HG03045 (cell line): ENCODE data around the gene DNAH14.
"Not testable (repeated sequence)": the region's sequence is repeated elsewhere in the genome, so short reads cannot be mapped to it uniquely, and the experiment has no call there.

Source experiments
- ATAC-seq: cut with Tn5 transposase; IDR thresholded peaks from one replicate; pipeline ENCODE4 v1.9.1; 2021; ENCODE audit warnings: mild to moderate bottlenecking, moderate library complexity; ENCODE audit not compliant: unreplicated experiment

Gene DNAH14

GRCh38 chr1:225335098-225335778, 405.8 kb downstream of the DNAH14 start:
- ATAC-seq = not testable (repeated sequence)

DNA sequence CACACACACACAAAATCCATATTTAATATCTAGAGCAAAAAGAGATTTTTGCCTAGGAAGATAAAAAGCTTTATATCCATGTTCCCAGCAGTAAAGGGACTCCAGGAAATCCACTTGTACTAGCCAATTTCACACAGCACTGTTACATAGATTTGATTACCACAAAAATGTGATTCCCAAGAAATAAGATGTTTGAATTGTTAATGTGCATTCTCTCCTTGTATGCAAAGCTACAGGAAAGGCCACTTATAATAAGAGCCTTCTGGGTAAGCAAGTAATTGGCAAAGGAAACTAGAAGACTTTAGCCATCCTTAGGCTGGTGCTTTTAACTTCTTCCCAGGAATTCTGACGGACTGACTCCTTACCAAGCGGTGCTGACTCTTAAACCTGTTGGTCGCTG, 409.1 kb downstream of the DNAH14 start:
- no peak for ATAC-seq

DNA sequence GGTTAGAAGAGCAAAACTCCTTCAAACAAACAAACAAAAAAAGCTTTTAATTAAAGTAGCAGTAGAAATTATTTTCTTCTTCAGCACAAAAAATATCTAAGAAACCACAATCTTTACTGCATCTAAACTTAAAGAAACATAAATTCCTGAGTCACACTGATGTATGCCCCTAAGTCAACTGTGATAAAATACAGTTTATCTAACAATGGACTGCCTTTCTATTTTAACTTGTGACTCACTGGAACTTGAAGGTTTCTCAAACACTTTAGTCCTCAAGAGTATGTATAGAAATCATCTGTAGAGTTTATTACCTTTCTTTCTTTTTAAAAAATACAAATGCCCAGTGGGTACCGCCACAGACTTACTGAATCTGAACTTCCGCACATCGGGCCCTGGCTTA, 412.2 kb downstream of the DNAH14 start:
- ATAC-seq = no peak

- no peak for ATAC-seq
Observed at GRCh38 chr1:225342695-225343094, 413.2 kb downstream of the DNAH14 start.

DNA sequence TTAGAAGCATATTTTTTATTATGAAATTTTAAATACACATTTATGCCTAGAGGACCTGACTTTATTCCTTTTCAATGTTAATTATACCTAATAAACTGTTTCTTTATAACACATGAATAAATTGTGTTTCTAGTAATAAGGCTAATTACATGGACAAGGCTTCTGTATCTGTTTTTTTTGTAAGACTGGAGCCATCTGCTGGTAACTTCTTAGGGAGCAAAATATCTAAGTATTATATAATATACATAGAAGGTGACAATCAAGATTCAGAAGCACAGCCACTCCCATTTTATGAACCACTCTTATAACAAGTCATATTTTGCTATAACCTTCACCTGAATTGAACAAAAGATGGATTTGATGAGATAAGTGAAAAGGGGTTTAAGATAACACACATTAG, 414.1 kb downstream of the DNAH14 start:
- ATAC-seq = no peak

GRCh38 chr1:225347123-225347683, 417.7 kb downstream of the DNAH14 start:
- no peak for ATAC-seq

DNA sequence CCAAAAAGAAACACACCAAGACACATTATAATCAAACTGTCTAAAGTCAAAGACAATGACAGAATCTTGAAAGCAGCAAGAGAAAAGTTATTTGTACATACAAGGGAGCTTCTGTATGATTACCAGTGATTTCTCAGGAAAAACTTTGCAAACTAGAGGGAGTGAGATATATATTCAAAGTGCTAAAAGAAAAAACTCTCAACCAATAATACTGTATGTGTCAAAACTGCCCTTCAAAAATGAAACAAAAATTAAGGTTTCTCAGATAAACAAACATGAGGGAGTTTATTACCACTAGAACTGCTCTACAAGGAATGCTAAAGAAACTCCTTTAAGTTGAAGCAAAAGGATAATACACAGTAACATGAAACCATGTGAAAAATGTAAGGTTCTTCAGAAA, 418.9 kb downstream of the DNAH14 start:
- ATAC-seq = no peak

DNA sequence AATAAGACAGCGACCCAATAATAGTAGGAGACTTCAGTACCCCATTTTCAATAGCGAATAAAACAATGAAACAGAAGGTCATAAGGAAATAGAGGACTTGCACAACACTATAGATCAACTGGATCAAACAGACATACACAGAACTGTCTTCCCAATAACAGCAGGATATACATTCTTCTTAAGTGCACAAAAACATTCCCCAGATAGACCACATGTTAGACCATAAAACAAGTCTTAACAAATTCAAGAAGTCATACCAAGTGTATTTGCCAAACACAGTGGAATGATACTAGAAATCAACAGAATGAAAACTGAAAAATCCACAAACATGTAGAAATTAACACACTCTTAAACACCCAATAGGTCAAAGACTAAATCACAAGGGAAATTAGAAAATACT, 420.4 kb downstream of the DNAH14 start:
- no peak for ATAC-seq

GRCh38 chr1:225350872-225351271, 421.4 kb downstream of the DNAH14 start:
- no peak for ATAC-seq

- ATAC-seq = no peak
Observed at GRCh38 chr1:225354906-225355305, 425.4 kb downstream of the DNAH14 start.

- ATAC-seq = no peak
Observed at GRCh38 chr1:225355863-225356262, 426.4 kb downstream of the DNAH14 start.

DNA sequence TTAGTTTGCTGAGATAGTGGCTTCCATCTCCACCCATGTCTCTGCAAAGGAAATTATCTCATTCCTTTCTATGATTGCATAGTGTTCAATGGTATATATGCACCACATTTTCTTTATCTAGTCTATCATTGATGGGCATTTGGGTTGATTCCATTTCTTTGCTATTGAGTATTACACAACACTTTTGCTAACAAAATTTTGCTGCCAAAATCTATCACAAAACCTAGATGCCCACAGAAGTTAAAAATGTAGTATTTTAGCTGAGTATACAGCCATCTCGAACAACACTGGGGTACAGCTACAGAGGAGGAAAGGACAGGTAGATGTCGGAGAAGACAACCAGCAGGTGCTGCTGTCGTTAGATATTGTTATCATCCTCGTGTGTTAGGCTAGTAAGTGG, 430.6 kb downstream of the DNAH14 start:
- ATAC-seq = no peak

DNA sequence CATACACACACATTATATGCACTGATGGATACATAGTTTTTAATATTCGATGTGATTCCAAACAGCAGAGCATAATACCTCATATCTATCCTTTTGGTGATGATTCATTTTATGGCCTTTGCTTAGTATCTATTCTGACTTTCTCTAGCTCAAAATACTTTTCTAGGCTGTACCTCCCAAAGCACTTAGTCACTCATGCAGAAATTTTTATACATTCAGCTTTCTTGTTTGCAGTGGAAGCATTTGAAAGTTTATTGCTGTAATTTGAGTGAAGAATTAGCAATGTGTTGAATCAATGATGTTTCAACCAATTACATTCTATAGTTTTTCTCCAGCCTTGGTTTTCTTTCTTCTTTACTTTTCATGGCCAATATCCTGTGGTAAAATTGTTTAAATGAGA, 431.7 kb downstream of the DNAH14 start:
- ATAC-seq = no peak

DNA sequence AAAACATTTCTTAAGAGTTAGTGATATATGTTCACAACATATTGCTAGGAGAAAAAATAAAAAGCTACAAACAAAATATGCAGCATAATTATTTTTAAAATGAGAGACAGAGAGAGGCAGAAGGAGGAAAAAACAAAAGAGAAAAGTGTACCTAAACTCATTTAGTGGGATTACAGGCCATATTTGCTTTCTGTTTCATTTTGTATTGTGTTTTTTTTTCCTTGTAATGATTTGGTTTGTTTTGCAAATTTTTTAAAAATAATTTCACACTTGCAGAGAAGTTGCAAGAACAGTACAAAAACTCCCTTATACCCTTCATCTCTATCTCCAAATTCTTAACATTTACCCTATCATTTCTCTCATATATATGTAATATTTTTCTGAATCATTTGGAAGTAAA, 433.3 kb downstream of the DNAH14 start:
- no peak for ATAC-seq

- no peak for ATAC-seq
Observed at GRCh38 chr1:225364439-225364838, 435.0 kb downstream of the DNAH14 start.

DNA sequence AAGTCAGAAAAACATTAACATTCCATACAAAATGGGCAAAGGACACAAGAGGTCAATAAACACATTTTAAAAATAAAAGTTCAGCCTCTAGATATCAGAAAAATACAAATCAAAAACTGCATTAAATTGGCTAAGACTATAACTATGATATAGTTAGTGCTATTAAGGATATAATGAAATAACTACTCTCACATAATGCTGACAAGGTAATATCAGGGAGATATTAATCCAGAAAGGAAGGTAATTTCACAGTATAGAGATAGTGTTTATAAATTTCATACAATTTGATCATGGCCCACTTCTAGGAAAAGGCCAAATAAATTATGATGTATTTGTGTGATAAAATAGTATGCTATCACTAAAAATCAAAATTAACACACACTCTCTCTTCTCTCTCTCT, 436.5 kb downstream of the DNAH14 start:
- no peak for ATAC-seq

DNA sequence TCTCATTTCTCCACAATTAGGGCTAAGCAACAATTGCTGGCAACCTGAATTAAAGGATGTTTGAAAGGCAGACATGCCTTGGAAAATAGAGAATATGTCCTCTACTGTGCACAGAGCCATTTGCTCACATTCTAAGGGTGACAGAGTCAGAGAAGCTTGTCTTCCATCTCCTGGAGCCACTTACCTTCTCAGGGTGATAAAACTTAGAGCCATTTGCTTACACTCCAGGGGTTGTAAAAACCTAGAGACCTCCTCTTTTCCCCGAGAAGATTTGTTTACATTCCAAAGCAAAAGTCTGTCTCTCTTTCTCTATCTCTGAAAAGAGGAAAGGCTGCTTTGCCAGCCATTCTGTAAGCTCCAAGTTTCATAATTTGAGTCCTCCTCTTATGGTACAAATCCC, 437.1 kb downstream of the DNAH14 start:
- ATAC-seq = no peak

- ATAC-seq = no peak
Observed at GRCh38 chr1:225368036-225368552, 438.6 kb downstream of the DNAH14 start.

DNA sequence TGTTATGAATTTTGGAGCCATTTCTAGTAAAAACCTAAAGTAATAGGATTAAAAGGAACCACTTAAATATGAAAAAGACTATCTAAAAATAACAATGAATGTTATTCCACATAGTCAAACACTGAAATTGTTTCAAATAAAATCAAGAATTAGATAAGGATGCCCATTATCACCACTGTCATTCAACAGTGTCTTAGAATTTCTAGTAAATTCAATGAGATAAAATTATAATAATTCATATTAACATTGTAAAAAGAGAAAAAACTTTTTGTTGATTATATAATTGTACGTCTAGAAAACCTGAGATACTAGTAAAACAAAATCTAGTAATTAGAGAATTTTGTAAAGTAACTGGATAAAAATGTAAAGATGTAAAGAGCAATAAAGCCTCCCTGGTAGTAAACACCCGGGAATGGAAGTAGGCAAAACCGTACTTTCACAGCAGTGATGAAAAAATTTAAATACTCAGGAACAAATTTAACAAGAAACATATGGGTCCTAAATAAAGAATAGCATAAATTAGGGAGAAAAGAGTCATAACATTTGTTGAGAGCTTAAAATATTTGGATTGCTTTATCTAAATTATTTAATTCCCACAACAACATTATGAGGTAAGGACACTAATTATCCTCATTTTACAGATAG, 442.0 kb downstream of the DNAH14 start:
- no peak for ATAC-seq

GRCh38 chr1:225373155-225373554, 443.7 kb downstream of the DNAH14 start:
- no peak for ATAC-seq

GRCh38 chr1:225374996-225375395, 445.5 kb downstream of the DNAH14 start:
- ATAC-seq = no peak

DNA sequence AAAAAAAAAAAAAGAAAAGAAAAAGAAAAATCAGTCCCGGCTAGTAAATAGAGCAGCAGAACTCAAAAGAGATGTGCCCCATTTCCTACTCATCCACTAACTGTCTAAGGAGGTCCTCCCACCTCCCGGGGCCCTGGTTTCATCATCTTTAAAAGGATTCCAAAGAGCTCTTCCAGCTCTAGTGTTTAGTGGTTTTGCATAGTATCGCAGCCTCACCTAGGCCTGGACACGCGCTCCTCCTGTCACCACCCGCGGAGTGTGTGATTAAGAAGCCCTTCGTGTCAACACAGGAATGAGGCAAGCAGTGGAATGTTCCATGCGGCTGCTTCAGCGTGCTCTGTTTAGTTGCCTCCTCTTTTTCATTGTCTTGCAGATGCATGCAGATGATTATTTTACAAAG, 449.4 kb downstream of the DNAH14 start:
- ATAC-seq = no peak
